Astrocyte (in vitro differentiated cells and primary cell): Measurements from ENCODE around the gene NOB1.

Experiments used
- CTCF ChIP-seq: IDR thresholded peaks from 2 replicates; pipeline ENCODE4 v1.5.1; 2011; ENCODE audit warnings: low read depth, mild to moderate bottlenecking, inconsistent platforms, low read length, moderate library complexity; ENCODE audit not compliant: insufficient read depth
- EZH2 ChIP-seq: IDR thresholded peaks from 2 replicates; pipeline ENCODE4 v1.6.1; 2012; ENCODE audit warnings: mild to moderate bottlenecking, low read length, inconsistent platforms; ENCODE audit not compliant: insufficient read depth

- TF ChIP-seq CTCF (no peak), EZH2 (no peak)
These were observed 16.9 kb upstream of the NOB1 start for GRCh38 chr16:69771651-69771967.
